Measurements from ENCODE around the gene S100A2.

S100A2 gene

DNA sequence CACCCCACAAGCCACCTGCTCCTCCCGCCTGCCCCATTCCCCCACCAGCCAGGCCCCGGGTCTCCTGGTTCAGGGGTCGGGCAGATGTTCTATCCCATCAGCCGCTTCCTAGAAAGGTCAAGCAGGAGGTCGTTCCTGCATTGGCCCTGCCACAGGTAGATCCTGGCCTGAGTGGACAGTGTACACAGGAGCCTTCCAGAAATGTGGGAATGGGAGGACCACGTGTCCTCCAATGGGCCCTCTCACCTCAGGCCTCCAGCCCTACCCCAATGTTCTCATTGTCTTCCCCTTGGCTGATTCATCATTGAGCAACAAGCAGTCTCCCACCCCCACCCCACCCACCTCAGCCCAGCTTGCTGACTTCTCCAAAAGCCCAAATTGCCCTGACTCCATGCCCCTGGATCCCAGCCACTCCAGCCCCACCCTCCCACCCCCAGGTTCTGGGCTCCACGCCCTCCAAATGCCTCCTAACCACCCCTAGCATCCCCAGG, 45.2 kb upstream of the S100A2 start:
- no peak for DNase-seq
- Histone ChIP-seq H2BK5ac (ENCODE audit: low read depth, low read length, poor library complexity) (no peak overlapping the region), H3K18ac (ENCODE audit: low read length) (peak overlapping the region; percentile 12), H3K14ac (ENCODE audit: low read length) (no peak overlapping the region), H3K27ac (ENCODE audit: low read depth, low read length) (no peak overlapping the region), H2AFZ (ENCODE audit: insufficient read depth, low read length, poor library complexity) (no peak overlapping the region), H2BK12ac (ENCODE audit: low read length) (peak overlapping the region; percentile 52), H4K91ac (ENCODE audit: low read depth, low read length) (peak overlapping the region; percentile 27), H2AK5ac (ENCODE audit: low read length) (no peak overlapping the region), H3K4me2 (ENCODE audit: low read length) (no peak overlapping the region), H3K4me1 (ENCODE audit: control insufficient read depth in 1 of 2, insufficient read depth in 2 of 2, low read length in 2 of 2) (peaks cover 50 to 53% of the 10 kb centered on the region in 2 experiments), H3K4ac (ENCODE audit: low read depth, low read length) (no peak overlapping the region), H4K12ac (ENCODE audit: low read depth, low read length) (no peak overlapping the region), H3K4me3 (ENCODE audit: low read depth, low read length) (no peak overlapping the region), H3K36me3 (ENCODE audit: control insufficient read depth in 1 of 2, insufficient read depth in 2 of 2, low read length in 2 of 2) (no peaks in the 10 kb centered on the region), H3K9ac (ENCODE audit: low read length) (no peak overlapping the region), H3K79me2 (ENCODE audit: control insufficient read depth, insufficient read depth, low read length, poor library complexity) (peaks cover 3% of the 10 kb centered on the region), H3K9me3 (ENCODE audit: insufficient read depth, low read depth, low read length) (no peaks in the 10 kb centered on the region), H2BK120ac (ENCODE audit: insufficient read depth, low read length, poor library complexity) (peak overlapping the region; percentile 26), H3K27me3 (ENCODE audit: insufficient read depth, low read length) (no peaks in the 10 kb centered on the region), H3K23ac (ENCODE audit: low read length) (no peak overlapping the region), H3K79me1 (ENCODE audit: low read length) (peaks cover 34% of the 10 kb centered on the region), H4K8ac (ENCODE audit: low read depth, low read length) (no peak overlapping the region)
- no CpG with 5 or more reads among the region's 7 CpGs for WGBS (ENCODE audit: extremely low coverage, insufficient coverage, insufficient read length)

DNA sequence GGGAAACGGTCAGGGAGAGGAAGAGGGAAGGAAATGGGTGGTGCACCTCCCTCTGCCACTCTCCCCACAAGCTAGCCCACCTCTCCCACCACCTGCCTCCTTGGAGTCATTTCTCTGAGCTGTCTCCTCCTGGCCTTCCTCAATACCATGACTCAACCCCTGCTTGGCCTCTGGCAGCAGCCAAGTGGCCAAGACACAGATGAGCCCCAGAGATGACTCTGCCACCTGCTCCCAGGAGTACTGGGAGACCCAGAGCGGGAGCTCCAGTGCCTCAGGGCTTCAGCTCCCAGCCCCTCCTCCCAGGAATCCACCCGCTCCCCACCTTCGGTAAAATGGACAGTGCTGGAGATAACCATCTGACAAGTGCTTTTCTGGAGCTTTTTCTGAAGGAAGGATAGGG, 44.7 kb upstream of the S100A2 start:
- H2AFZ ChIP-seq (ENCODE audit: insufficient read depth, low read length, poor library complexity): no peak overlapping the region
- no peak overlapping the region for H4K8ac ChIP-seq (ENCODE audit: low read depth, low read length)
- H4K91ac ChIP-seq (ENCODE audit: low read depth, low read length): peak overlapping the region; percentile 17
- H3K79me2 ChIP-seq (ENCODE audit: control insufficient read depth, insufficient read depth, low read length, poor library complexity): peaks cover 3% of the 10 kb centered on the region
- no peak overlapping the region for H2AK5ac ChIP-seq (ENCODE audit: low read length)
- H3K27ac ChIP-seq (ENCODE audit: low read depth, low read length): peak overlapping the region; percentile 65
- no peak overlapping the region for H3K4me3 ChIP-seq (ENCODE audit: low read depth, low read length)
- WGBS (ENCODE audit: extremely low coverage, insufficient coverage, insufficient read length): no CpG with 5 or more reads among the region's 4 CpGs
- peaks cover 49 to 53% of the 10 kb centered on the region in 2 experiments for H3K4me1 ChIP-seq (ENCODE audit: control insufficient read depth in 1 of 2, insufficient read depth in 2 of 2, low read length in 2 of 2)
- H3K36me3 ChIP-seq (ENCODE audit: control insufficient read depth in 1 of 2, insufficient read depth in 2 of 2, low read length in 2 of 2): no peaks in the 10 kb centered on the region
- H3K4me2 ChIP-seq (ENCODE audit: low read length): no peak overlapping the region
- peak overlapping the region; percentile 38 for H2BK5ac ChIP-seq (ENCODE audit: low read depth, low read length, poor library complexity)
- H3K27me3 ChIP-seq (ENCODE audit: insufficient read depth, low read length): no peaks in the 10 kb centered on the region
- no peaks in the 10 kb centered on the region for H3K9me3 ChIP-seq (ENCODE audit: insufficient read depth, low read depth, low read length)
- no peak overlapping the region for H3K14ac ChIP-seq (ENCODE audit: low read length)
- H2BK120ac ChIP-seq (ENCODE audit: insufficient read depth, low read length, poor library complexity): no peak overlapping the region
- H4K12ac ChIP-seq (ENCODE audit: low read depth, low read length): no peak overlapping the region
- no peak overlapping the region for H3K4ac ChIP-seq (ENCODE audit: low read depth, low read length)
- DNase-seq: peak; percentile 46 to 48
- H3K18ac ChIP-seq (ENCODE audit: low read length): no peak overlapping the region
- peaks cover 34% of the 10 kb centered on the region for H3K79me1 ChIP-seq (ENCODE audit: low read length)
- H2BK12ac ChIP-seq (ENCODE audit: low read length): peak overlapping the region; percentile 67
- no peak overlapping the region for H3K9ac ChIP-seq (ENCODE audit: low read length)
- H3K23ac ChIP-seq (ENCODE audit: low read length): no peak overlapping the region

DNA sequence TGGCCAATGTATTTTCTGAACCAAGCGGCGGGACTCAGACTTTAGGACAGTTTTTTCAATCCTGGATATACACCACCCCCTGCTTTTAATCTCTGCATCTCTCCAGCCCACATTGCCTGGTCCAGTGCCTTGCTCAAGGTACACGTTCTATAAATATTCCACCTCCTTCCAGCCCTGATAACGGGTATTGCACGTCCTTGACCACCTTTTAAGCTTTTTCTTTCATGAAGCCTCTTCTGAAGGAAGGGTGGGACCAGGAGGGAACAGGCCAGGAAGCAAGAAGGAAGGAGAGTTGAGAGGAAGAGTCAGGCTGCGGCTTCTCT, 43.9 kb upstream of the S100A2 start:
- DNase-seq: peak in 1 of 2 donors; percentile 71
- Histone ChIP-seq H2AK5ac (ENCODE audit: low read length) (peak overlapping the region; percentile 8), H3K4me3 (ENCODE audit: low read depth, low read length) (no peak overlapping the region), H2BK12ac (ENCODE audit: low read length) (peak overlapping the region; percentile 34), H3K4me2 (ENCODE audit: low read length) (peak overlapping the region; percentile 49), H3K18ac (ENCODE audit: low read length) (peak overlapping the region; percentile 5), H3K4ac (ENCODE audit: low read depth, low read length) (peak overlapping the region; percentile 8), H2AFZ (ENCODE audit: insufficient read depth, low read length, poor library complexity) (no peak overlapping the region), H3K14ac (ENCODE audit: low read length) (peak overlapping the region; percentile 5), H2BK120ac (ENCODE audit: insufficient read depth, low read length, poor library complexity) (peak overlapping the region; percentile 5), H3K79me2 (ENCODE audit: control insufficient read depth, insufficient read depth, low read length, poor library complexity) (peaks cover 3% of the 10 kb centered on the region), H3K27me3 (ENCODE audit: insufficient read depth, low read length) (no peaks in the 10 kb centered on the region), H3K4me1 (ENCODE audit: control insufficient read depth in 1 of 2, insufficient read depth in 2 of 2, low read length in 2 of 2) (peaks cover 49 to 53% of the 10 kb centered on the region in 2 experiments), H4K8ac (ENCODE audit: low read depth, low read length) (no peak overlapping the region), H3K27ac (ENCODE audit: low read depth, low read length) (peak overlapping the region; percentile 65), H4K12ac (ENCODE audit: low read depth, low read length) (no peak overlapping the region), H3K9ac (ENCODE audit: low read length) (no peak overlapping the region), H3K36me3 (ENCODE audit: control insufficient read depth in 1 of 2, insufficient read depth in 2 of 2, low read length in 2 of 2) (no peaks in the 10 kb centered on the region), H4K91ac (ENCODE audit: low read depth, low read length) (peak overlapping the region; percentile 17), H3K79me1 (ENCODE audit: low read length) (peaks cover 34% of the 10 kb centered on the region), H3K23ac (ENCODE audit: low read length) (no peak overlapping the region), H2BK5ac (ENCODE audit: low read depth, low read length, poor library complexity) (peak overlapping the region; percentile 15), H3K9me3 (ENCODE audit: insufficient read depth, low read depth, low read length) (no peaks in the 10 kb centered on the region)
- no CpG with 5 or more reads among the region's 6 CpGs for WGBS (ENCODE audit: extremely low coverage, insufficient coverage, insufficient read length)

DNA sequence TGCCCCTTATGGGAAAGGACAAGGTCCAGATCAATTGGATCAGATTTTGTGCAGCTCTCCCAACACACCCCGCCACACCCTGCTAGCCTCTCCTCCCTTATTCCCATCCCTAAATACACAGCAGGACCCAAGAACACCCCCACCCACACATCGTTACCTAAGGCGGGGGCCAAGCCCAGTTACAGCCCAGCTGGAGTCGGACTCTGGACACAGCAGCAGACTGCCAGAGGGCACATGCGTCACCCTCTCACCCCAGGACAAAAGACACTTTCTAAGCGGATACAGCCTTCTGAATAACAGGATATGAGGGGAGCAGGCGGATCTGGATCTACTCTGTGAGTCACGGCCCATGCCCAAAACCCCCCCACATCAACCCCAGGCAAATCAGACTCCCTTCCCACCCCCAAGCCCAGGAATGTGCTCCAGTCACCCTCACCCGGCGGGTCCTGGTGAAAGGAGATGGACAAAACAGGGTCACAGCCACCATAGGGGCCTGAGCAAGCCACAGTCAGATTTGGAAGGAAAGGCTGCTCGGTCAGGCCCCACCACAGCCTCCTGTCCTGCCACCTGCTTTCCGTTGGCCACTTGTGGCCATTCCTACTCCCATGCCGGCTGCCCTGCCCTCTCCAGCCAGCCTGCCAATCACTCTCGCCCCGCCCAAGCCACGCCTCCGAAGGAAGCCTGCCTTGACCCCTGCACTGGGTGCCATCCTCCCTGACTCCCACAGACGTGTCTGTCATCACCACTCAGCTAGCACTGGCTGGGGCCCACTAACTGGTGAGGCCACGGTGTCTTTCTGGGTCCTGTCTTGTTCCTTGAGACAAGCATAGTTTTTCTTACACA, 43.3 kb upstream of the S100A2 start:
- peak overlapping the region; percentile 23 for H4K8ac ChIP-seq (ENCODE audit: low read depth, low read length)
- peak overlapping the region; percentile 92 for H2BK120ac ChIP-seq (ENCODE audit: insufficient read depth, low read length, poor library complexity)
- no CpG with 5 or more reads among the region's 19 CpGs for whole genome bisulfite sequencing (ENCODE audit: extremely low coverage, insufficient coverage, insufficient read length)
- H2AFZ ChIP-seq (ENCODE audit: insufficient read depth, low read length, poor library complexity): no peak overlapping the region
- no peak overlapping the region for H3K4ac ChIP-seq (ENCODE audit: low read depth, low read length)
- H3K79me1 ChIP-seq (ENCODE audit: low read length): peaks cover 34% of the 10 kb centered on the region
- no peak overlapping the region for H3K23ac ChIP-seq (ENCODE audit: low read length)
- H3K27me3 ChIP-seq (ENCODE audit: insufficient read depth, low read length): no peaks in the 10 kb centered on the region
- H3K79me2 ChIP-seq (ENCODE audit: control insufficient read depth, insufficient read depth, low read length, poor library complexity): peaks cover 3% of the 10 kb centered on the region
- H3K14ac ChIP-seq (ENCODE audit: low read length): peak overlapping the region; percentile 81
- H3K36me3 ChIP-seq (ENCODE audit: control insufficient read depth in 1 of 2, insufficient read depth in 2 of 2, low read length in 2 of 2): no peaks in the 10 kb centered on the region
- peak overlapping the region; percentile 93 for H2BK12ac ChIP-seq (ENCODE audit: low read length)
- H2AK5ac ChIP-seq (ENCODE audit: low read length): peak overlapping the region; percentile 94
- peak overlapping the region; percentile 56 for H2BK5ac ChIP-seq (ENCODE audit: low read depth, low read length, poor library complexity)
- no peak overlapping the region for H3K9ac ChIP-seq (ENCODE audit: low read length)
- H4K12ac ChIP-seq (ENCODE audit: low read depth, low read length): no peak overlapping the region
- peak overlapping the region; percentile 65 for H3K27ac ChIP-seq (ENCODE audit: low read depth, low read length)
- no peak overlapping the region for H3K4me3 ChIP-seq (ENCODE audit: low read depth, low read length)
- H4K91ac ChIP-seq (ENCODE audit: low read depth, low read length): peak overlapping the region; percentile 86
- H3K18ac ChIP-seq (ENCODE audit: low read length): peak overlapping the region; percentile 48
- peaks cover 49 to 52% of the 10 kb centered on the region in 2 experiments for H3K4me1 ChIP-seq (ENCODE audit: control insufficient read depth in 1 of 2, insufficient read depth in 2 of 2, low read length in 2 of 2)
- no peaks in the 10 kb centered on the region for H3K9me3 ChIP-seq (ENCODE audit: insufficient read depth, low read depth, low read length)
- H3K4me2 ChIP-seq (ENCODE audit: low read length): peak overlapping the region; percentile 49
- DNase-seq: peak; percentile 89 to 93
